GM12878 (cell line): ENCODE results near the gene ZNF655. TPM values are rescaled to one million over a fixed set of nuclear protein-coding genes. Genes with fewer than 3 reads are reported as not detected.

Source experiments
- ATAC-seq: fragments of 200-7000 bp; cut with Tn5 transposase; 3 replicates; pipeline ENCODE4 v1.9.1; 2020; ENCODE audit warnings: mild to moderate bottlenecking, moderate library complexity
- BruUV-seq: library from RNA; stranded (reverse); fragments of 400-500 nt; replicated peaks from 2 replicates; lab custom pipeline; 2021; lab: Mats Ljungman, UMichigan
- CTCF ChIA-PET: fragments of 300-600 bp; sonication (Branson Sonifier 250); formaldehyde crosslinking; extraction: SDS; loops from one replicate; lab custom pipeline; 2021; ENCODE audit warnings: inconsistent platforms; lab: Yijun Ruan, JAX
- POLR2A ChIA-PET: fragments of 350-600 bp; formaldehyde crosslinking; extraction: SDS; loops from one replicate; lab custom pipeline; 2021; ENCODE audit warnings: inconsistent platforms; lab: Charles Lee
- RAD21 ChIA-PET: fragments of 300-600 bp; sonication (Branson Sonifier 250); formaldehyde crosslinking; loops from one replicate; lab custom pipeline; 2023; ENCODE audit warnings: antibody characterized with exemption; ENCODE audit not compliant: unreplicated experiment; lab: Charles Lee
- SMC1A ChIA-PET: fragments of 300-600 bp; sonication (Branson Sonifier 250); formaldehyde crosslinking; loops from one replicate; lab custom pipeline; 2023; ENCODE audit not compliant: unreplicated experiment, uncharacterized antibody; lab: Charles Lee
- DNase-seq: peaks from one replicate; pipeline ENCODE4 v3.0.0-alpha.2; 2011; ENCODE audit warnings: low read depth, low spot score
- FAIRE-seq: peaks from 3 replicates; lab custom pipeline; 2011; peaks lifted over from hg19 to GRCh38; lab: Jason Lieb, UNC
- H2AFZ ChIP-seq: 2 replicates; pipeline ENCODE4 v1.6.0; 2011; ENCODE audit warnings: low read depth, low read length, control low read depth; ENCODE audit not compliant: control insufficient read depth
- H3K27ac ChIP-seq: 2 replicates; pipeline ENCODE4 v1.5.1; 2011; ENCODE audit warnings: control low read depth; ENCODE audit not compliant: control insufficient read depth, insufficient read depth
- H3K27me3 ChIP-seq, 2 experiments: replicated peaks in 1 of 2; 2 replicates each; pipeline versions ENCODE4 v1.6.0 to v1.6.1; 2011; ENCODE audit warnings: low read length in 1 of 2; ENCODE audit not compliant: control insufficient read depth in 2 of 2, insufficient read depth in 2 of 2
- H3K36me3 ChIP-seq, 2 experiments: 2 replicates each; pipeline ENCODE4 v1.5.1; 2011; ENCODE audit warnings: low read length in 1 of 2; ENCODE audit not compliant: control insufficient read depth in 2 of 2, insufficient read depth in 2 of 2
- H3K4me1 ChIP-seq: 2 replicates; pipeline ENCODE4 v1.6.1; 2011; ENCODE audit warnings: mild to moderate bottlenecking, low read length, moderate library complexity, mixed read lengths; ENCODE audit not compliant: control insufficient read depth, insufficient read depth
- H3K4me2 ChIP-seq: 2 replicates; pipeline ENCODE4 v1.6.0; 2011; ENCODE audit warnings: control low read depth; ENCODE audit not compliant: control insufficient read depth, insufficient read depth
- H3K4me3 ChIP-seq: fragments of 200-600 bp; sonication (generic); 2 replicates; pipeline ENCODE4 v1.5.1; 2016
- H3K79me2 ChIP-seq: 2 replicates; pipeline ENCODE4 v1.6.0; 2011; ENCODE audit warnings: low read length; ENCODE audit not compliant: control insufficient read depth, insufficient read depth
- H3K9ac ChIP-seq: 2 replicates; pipeline ENCODE4 v1.8.0; 2011; ENCODE audit warnings: low read length, control low read depth, mixed read lengths; ENCODE audit not compliant: control insufficient read depth, insufficient read depth
- H3K9me3 ChIP-seq: replicated peaks from 3 replicates; pipeline ENCODE4 v1.5.1; 2011; ENCODE audit warnings: mild to moderate bottlenecking, low read length; ENCODE audit not compliant: control insufficient read depth, insufficient read depth
- H4K20me1 ChIP-seq: 2 replicates; pipeline ENCODE4 v1.6.0; 2011; ENCODE audit not compliant: control insufficient read depth, insufficient read depth
- BRCA1 ChIP-seq: IDR thresholded peaks from 2 replicates; pipeline ENCODE4 v1.6.1; 2011; ENCODE audit warnings: low read depth, low read length, improper control_type of control experiment
- CBFB ChIP-seq: IDR thresholded peaks from 2 replicates; pipeline ENCODE4 v1.6.1; 2016; ENCODE audit warnings: antibody characterized with exemption, low read depth
- CBX5 ChIP-seq: sonication (generic); IDR thresholded peaks from 2 replicates; pipeline ENCODE4 v1.6.1; 2016; ENCODE audit warnings: low read depth, moderate library complexity, mild to moderate bottlenecking, inconsistent platforms
- CEBPB ChIP-seq, 2 experiments: fragments of 150-350 bp in 1 of 2; IDR thresholded peaks; 2 replicates each; pipeline ENCODE4 v1.6.1; 2012 to 2014; ENCODE audit warnings: low read depth in 2 of 2, low read length in 2 of 2, borderline replicate concordance in 1 of 2, inconsistent platforms in 1 of 2
- EP300 ChIP-seq, 2 experiments: fragments of 150-350 bp in 1 of 2; IDR thresholded peaks; 2 replicates each; pipeline ENCODE4 v1.6.1; 2011 to 2012; ENCODE audit warnings: low read depth in 2 of 2, low read length in 2 of 2, borderline replicate concordance in 1 of 2, improper control_type of control experiment in 1 of 2, inconsistent platforms in 1 of 2; ENCODE audit not compliant: control insufficient read depth in 1 of 2
- RAD51 ChIP-seq: fragments of 450-650 bp; IDR thresholded peaks from 2 replicates; pipeline ENCODE4 v1.6.1; 2016; ENCODE audit warnings: moderate library complexity, mild to moderate bottlenecking, inconsistent platforms
- RFX5 ChIP-seq: IDR thresholded peaks from 2 replicates; pipeline ENCODE4 v1.6.1; 2011; ENCODE audit warnings: low read depth, low read length, improper control_type of control experiment
- TCF7 ChIP-seq: IDR thresholded peaks from 2 replicates; pipeline ENCODE4 v1.6.1; 2014; ENCODE audit warnings: antibody characterized with exemption, borderline replicate concordance
- ZNF217 ChIP-seq: fragments of 450-650 bp; IDR thresholded peaks from 2 replicates; pipeline ENCODE4 v1.6.1; 2017; ENCODE audit warnings: antibody characterized with exemption, mild to moderate bottlenecking
- ZZZ3 ChIP-seq: IDR thresholded peaks from 2 replicates; pipeline ENCODE4 v1.6.1; 2011; ENCODE audit warnings: low read depth; ENCODE audit not compliant: control insufficient read depth, insufficient read length
- WGBS: methylation state at CpG from one replicate; pipeline ENCODE4 v1.1.6; 2016; ENCODE audit warnings: low lambda C conversion rate; ENCODE audit not compliant: insufficient replicate concordance, insufficient coverage; ENCODE audit errors: missing lambda C conversion rate; 5-methylcytosine and 5-hydroxymethylcytosine counted together
- in situ Hi-C: fragments of 300-500 bp; cut with MboI; formaldehyde crosslinking; loops from 9 replicates; pipeline ENCODE4 v1.14.3; 2018; ENCODE audit warnings: mixed read lengths
- intact Hi-C: fragments of 100-400 bp; cut with micrococcal nuclease; formaldehyde crosslinking; loops from one replicate; pipeline ENCODE4 v1.14.2; 2022; ENCODE audit not compliant: unreplicated experiment
- polyA plus RNA-seq, 11 experiments: library from polyadenylated mRNA; depleted of rRNA in 4 of 11; unstranded in 6 of 11; stranded (reverse) in 5 of 11; fragments of >200 nt; fragmentation: Nextera tagmentation in 4 of 11; fragmentation: Illumina TruSeq in 1 of 11; extraction: Ambion mirVana in 4 of 11; extraction: Trizol in 1 of 11; gene quantifications; 1 replicate in 1 of 11; 2 replicates in 10 of 11; pipeline versions ENCODE4 v1.2.1 to v1.2.3, GENCODE V29; 2011 to 2016; ENCODE audit warnings: inconsistent platforms in 2 of 11, missing spikeins in 2 of 11, low read depth in 1 of 11
- total RNA-seq, 4 experiments: library from RNA; depleted of rRNA in 3 of 4; stranded (reverse); fragments of >200 nt in 3 of 4; fragmentation: Illumina TruSeq in 1 of 4; extraction: Trizol in 1 of 4; gene quantifications; 2 replicates each; pipeline versions ENCODE4 v1.2.1 to v1.2.3, GENCODE V29; 2013 to 2021
- TF ChIP-seq, protein P1 (sequence below): IDR thresholded peaks from 2 replicates; pipeline ENCODE4 v1.6.1; 2011; ENCODE audit warnings: low read depth, mild to moderate bottlenecking, low read length, moderate library complexity, borderline replicate concordance; ENCODE audit errors: extremely low read depth
- TF ChIP-seq, protein P2 (sequence below): fragments of 450-650 bp; IDR thresholded peaks from 2 replicates; pipeline ENCODE4 v1.6.1; 2017; ENCODE audit warnings: mild to moderate bottlenecking, moderate library complexity
- TF ChIP-seq, protein P3 (sequence below): IDR thresholded peaks from 2 replicates; pipeline ENCODE4 v1.6.1; 2012; ENCODE audit warnings: improper control_type of control experiment, low read depth, low read length; ENCODE audit not compliant: insufficient replicate concordance

ZNF655 gene
- total and polyA plus RNA-seq, 10 of the 15 experiments (the other 5 are each of a cell fraction or from before 2014, with no cell fraction given): 14.5 to 107 (median 52.8) TPM

DNA sequence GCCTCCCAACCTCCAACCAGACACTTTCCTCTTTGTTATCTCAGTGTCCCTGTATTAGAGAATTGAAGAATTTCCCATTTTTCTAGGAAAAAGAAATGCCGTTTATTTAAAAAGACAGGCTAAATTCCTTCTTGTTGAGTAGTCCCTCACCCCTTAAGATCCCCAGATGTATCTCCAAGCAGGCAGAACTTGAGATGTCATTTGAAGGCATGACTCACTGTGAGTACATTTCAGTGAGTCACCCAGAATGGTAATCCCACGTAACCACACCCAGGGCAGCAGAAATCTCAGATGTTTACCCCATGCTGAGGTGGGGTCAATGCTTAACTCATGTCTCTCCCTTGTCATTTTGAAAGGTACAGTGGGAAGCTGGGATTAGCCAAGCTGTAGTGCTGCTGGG is 4.4 kb downstream of the ZNF655 start:
- Histone ChIP-seq H2AFZ (no peak overlapping the region), H3K4me3 (no peak overlapping the region), H3K9ac (no peak overlapping the region), H3K36me3 (peaks cover 9 to 15% of the 10 kb centered on the region in 2 experiments), H3K4me1 (no peaks in the 10 kb centered on the region), H3K4me2 (no peak overlapping the region), H4K20me1 (0 out of 2 replicates have a peak, but pooled peaks cover 2% of the 10 kb centered on the region), H3K27ac (no peak overlapping the region), H3K79me2 (peaks cover 33% of the 10 kb centered on the region), H3K27me3 (no peaks in the 10 kb centered on the region), H3K9me3 (no peaks in the 10 kb centered on the region)
- ChIA-PET POLR2A (no interaction called here), SMC1A (no interaction called here), RAD21 (no interaction called here), CTCF (no interaction called here)
- intact Hi-C loops: no loop called here
- ATAC-seq (no peak), FAIRE-seq (no peak), DNase-seq (no peak)
- 87% methylated on average over 2 of the region's 2 CpGs for WGBS
- in situ Hi-C loops: no loop called here
- BruUV-seq: no TSS peak
- TF ChIP-seq EP300 (IDR thresholded peaks at IDR 0.05; ENCODE audit: borderline replicate concordance in 1 of 2, control insufficient read depth in 1 of 2, low read depth in 2 of 2, low read length in 2 of 2): no peak
- no peak for TF ChIP-seq BRCA1
- no peak for TF ChIP-seq CEBPB (IDR thresholded peaks at IDR 0.05; ENCODE audit: borderline replicate concordance in 1 of 2, low read depth in 2 of 2, low read length in 2 of 2)
- TF ChIP-seq CBFB: no peak
- TF ChIP-seq ZZZ3: no peak
- TF ChIP-seq, protein P1, sequence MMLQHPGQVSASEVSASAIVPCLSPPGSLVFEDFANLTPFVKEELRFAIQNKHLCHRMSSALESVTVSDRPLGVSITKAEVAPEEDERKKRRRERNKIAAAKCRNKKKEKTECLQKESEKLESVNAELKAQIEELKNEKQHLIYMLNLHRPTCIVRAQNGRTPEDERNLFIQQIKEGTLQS: no peak
- no peak for TF ChIP-seq ZNF217
- TF ChIP-seq TCF7: no peak
- TF ChIP-seq, protein P2, sequence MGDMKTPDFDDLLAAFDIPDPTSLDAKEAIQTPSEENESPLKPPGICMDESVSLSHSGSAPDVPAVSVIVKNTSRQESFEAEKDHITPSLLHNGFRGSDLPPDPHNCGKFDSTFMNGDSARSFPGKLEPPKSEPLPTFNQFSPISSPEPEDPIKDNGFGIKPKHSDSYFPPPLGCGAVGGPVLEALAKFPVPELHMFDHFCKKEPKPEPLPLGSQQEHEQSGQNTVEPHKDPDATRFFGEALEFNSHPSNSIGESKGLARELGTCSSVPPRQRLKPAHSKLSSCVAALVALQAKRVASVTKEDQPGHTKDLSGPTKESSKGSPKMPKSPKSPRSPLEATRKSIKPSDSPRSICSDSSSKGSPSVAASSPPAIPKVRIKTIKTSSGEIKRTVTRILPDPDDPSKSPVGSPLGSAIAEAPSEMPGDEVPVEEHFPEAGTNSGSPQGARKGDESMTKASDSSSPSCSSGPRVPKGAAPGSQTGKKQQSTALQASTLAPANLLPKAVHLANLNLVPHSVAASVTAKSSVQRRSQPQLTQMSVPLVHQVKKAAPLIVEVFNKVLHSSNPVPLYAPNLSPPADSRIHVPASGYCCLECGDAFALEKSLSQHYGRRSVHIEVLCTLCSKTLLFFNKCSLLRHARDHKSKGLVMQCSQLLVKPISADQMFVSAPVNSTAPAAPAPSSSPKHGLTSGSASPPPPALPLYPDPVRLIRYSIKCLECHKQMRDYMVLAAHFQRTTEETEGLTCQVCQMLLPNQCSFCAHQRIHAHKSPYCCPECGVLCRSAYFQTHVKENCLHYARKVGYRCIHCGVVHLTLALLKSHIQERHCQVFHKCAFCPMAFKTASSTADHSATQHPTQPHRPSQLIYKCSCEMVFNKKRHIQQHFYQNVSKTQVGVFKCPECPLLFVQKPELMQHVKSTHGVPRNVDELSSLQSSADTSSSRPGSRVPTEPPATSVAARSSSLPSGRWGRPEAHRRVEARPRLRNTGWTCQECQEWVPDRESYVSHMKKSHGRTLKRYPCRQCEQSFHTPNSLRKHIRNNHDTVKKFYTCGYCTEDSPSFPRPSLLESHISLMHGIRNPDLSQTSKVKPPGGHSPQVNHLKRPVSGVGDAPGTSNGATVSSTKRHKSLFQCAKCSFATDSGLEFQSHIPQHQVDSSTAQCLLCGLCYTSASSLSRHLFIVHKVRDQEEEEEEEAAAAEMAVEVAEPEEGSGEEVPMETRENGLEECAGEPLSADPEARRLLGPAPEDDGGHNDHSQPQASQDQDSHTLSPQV: no peak
- TF ChIP-seq CBX5: no peak
- TF ChIP-seq RFX5: no peak
- TF ChIP-seq, protein P3, sequence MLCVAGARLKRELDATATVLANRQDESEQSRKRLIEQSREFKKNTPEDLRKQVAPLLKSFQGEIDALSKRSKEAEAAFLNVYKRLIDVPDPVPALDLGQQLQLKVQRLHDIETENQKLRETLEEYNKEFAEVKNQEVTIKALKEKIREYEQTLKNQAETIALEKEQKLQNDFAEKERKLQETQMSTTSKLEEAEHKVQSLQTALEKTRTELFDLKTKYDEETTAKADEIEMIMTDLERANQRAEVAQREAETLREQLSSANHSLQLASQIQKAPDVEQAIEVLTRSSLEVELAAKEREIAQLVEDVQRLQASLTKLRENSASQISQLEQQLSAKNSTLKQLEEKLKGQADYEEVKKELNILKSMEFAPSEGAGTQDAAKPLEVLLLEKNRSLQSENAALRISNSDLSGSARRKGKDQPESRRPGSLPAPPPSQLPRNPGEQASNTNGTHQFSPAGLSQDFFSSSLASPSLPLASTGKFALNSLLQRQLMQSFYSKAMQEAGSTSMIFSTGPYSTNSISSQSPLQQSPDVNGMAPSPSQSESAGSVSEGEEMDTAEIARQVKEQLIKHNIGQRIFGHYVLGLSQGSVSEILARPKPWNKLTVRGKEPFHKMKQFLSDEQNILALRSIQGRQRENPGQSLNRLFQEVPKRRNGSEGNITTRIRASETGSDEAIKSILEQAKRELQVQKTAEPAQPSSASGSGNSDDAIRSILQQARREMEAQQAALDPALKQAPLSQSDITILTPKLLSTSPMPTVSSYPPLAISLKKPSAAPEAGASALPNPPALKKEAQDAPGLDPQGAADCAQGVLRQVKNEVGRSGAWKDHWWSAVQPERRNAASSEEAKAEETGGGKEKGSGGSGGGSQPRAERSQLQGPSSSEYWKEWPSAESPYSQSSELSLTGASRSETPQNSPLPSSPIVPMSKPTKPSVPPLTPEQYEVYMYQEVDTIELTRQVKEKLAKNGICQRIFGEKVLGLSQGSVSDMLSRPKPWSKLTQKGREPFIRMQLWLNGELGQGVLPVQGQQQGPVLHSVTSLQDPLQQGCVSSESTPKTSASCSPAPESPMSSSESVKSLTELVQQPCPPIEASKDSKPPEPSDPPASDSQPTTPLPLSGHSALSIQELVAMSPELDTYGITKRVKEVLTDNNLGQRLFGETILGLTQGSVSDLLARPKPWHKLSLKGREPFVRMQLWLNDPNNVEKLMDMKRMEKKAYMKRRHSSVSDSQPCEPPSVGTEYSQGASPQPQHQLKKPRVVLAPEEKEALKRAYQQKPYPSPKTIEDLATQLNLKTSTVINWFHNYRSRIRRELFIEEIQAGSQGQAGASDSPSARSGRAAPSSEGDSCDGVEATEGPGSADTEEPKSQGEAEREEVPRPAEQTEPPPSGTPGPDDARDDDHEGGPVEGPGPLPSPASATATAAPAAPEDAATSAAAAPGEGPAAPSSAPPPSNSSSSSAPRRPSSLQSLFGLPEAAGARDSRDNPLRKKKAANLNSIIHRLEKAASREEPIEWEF: no peak
- TF ChIP-seq RAD51: no peak
